B cell (primary cell): ENCODE results near the gene CAMTA1. TPM values are rescaled to one million over a fixed set of nuclear protein-coding genes. Genes with fewer than 3 reads are reported as not detected.

Experiments
- ATAC-seq: fragments of 200-7000 bp; cut with Tn5 transposase; one replicate; pipeline ENCODE4 v1.10.0; 2021; ENCODE audit warnings: low read depth, mild to moderate bottlenecking, moderate number of reproducible peaks, moderate library complexity
- CTCF ChIA-PET: fragments of 350-600 bp; sonication (Branson Sonifier 250); formaldehyde crosslinking; loops from one replicate; lab custom pipeline; 2021; ENCODE audit warnings: antibody characterized with exemption, inconsistent platforms; lab: Charles Lee
- POLR2A ChIA-PET: fragments of 350-600 bp; sonication (Branson Sonifier 250); formaldehyde crosslinking; loops from one replicate; lab custom pipeline; 2021; ENCODE audit warnings: antibody characterized with exemption; lab: Charles Lee
- DNase-seq: peaks from one replicate; pipeline ENCODE4 v3.0.0; 2013
- H2AFZ ChIP-seq: 2 replicates; pipeline ENCODE4 v1.6.1; 2012; ENCODE audit warnings: mild to moderate bottlenecking, low read depth, low read length; ENCODE audit not compliant: insufficient read depth, poor library complexity, severe bottlenecking
- H3K27ac ChIP-seq, 2 donors: 1 replicate in 1 of 2; 2 replicates in 1 of 2; pipeline ENCODE4 v1.5.1; 2012 to 2013; ENCODE audit warnings: low read length in 2 of 2, mild to moderate bottlenecking in 2 of 2, moderate library complexity in 1 of 2
- H3K27me3 ChIP-seq, 4 experiments: fragments of 200-600 bp in 1 of 4; sonication (generic) in 1 of 4; replicated peaks in 1 of 4; 1 replicate in 2 of 4; 2 replicates in 2 of 4; pipeline versions ENCODE4 v1.6.1 to v1.7.0; 2013 to 2016; ENCODE audit warnings: low read length in 3 of 4, mild to moderate bottlenecking in 2 of 4, mixed read lengths in 1 of 4, moderate library complexity in 1 of 4; ENCODE audit not compliant: insufficient read depth in 4 of 4, control insufficient read depth in 3 of 4; ENCODE audit errors: control extremely low read depth in 1 of 4
- H3K36me3 ChIP-seq, 2 experiments: replicated peaks in 1 of 2; 1 replicate in 1 of 2; 2 replicates in 1 of 2; pipeline versions ENCODE4 v1.6.1 to v1.7.1; 2013; ENCODE audit warnings: low read length in 1 of 2; ENCODE audit not compliant: insufficient read depth in 2 of 2, control insufficient read depth in 1 of 2; ENCODE audit errors: control extremely low read depth in 1 of 2, extremely low read depth in 1 of 2
- H3K4me1 ChIP-seq, 2 donors: fragments of 200-600 bp in 1 of 2; sonication (generic) in 1 of 2; 1 replicate in 1 of 2; 2 replicates in 1 of 2; pipeline versions ENCODE4 v1.5.1 to v1.6.1; 2013 to 2017; ENCODE audit warnings: low read length in 2 of 2; ENCODE audit not compliant: control insufficient read depth in 2 of 2, insufficient read depth in 2 of 2
- H3K4me2 ChIP-seq: replicated peaks from 2 replicates; pipeline ENCODE3; 2012; ENCODE audit warnings: mild to moderate bottlenecking, low read depth, low read length; ENCODE audit not compliant: poor library complexity, severe bottlenecking
- H3K4me3 ChIP-seq, 5 experiments: fragments of 200-600 bp in 1 of 5; sonication (generic) in 1 of 5; 1 replicate in 3 of 5; 2 replicates in 2 of 5; pipeline versions ENCODE4 v1.5.1 to v1.7.0; 2011 to 2016; ENCODE audit warnings: low read length in 4 of 5, mild to moderate bottlenecking in 4 of 5, low read depth in 2 of 5, control low read depth in 1 of 5, moderate library complexity in 1 of 5; ENCODE audit not compliant: insufficient read depth in 1 of 5; ENCODE audit errors: control extremely low read depth in 1 of 5, extremely low read depth in 1 of 5
- H3K79me2 ChIP-seq: fragments of 200-600 bp; sonication (generic); one replicate; pipeline ENCODE4 v1.6.0; 2016; ENCODE audit warnings: low read length; ENCODE audit not compliant: control insufficient read depth, insufficient read depth
- H3K9ac ChIP-seq: fragments of 200-600 bp; sonication (generic); 2 replicates; pipeline ENCODE4 v1.6.1; 2017; ENCODE audit warnings: mild to moderate bottlenecking, low read length, moderate library complexity
- H3K9me3 ChIP-seq, 3 donors: one replicate each; pipeline versions ENCODE4 v1.6.1 to v1.7.1; 2013; ENCODE audit warnings: low read length in 2 of 3; ENCODE audit not compliant: control insufficient read depth in 2 of 3, insufficient read depth in 1 of 3; ENCODE audit errors: control extremely low read depth in 1 of 3
- H4K20me1 ChIP-seq: 2 replicates; pipeline ENCODE4 v1.6.0; 2012; ENCODE audit warnings: mild to moderate bottlenecking, low read length; ENCODE audit not compliant: insufficient read depth, control insufficient read depth, poor library complexity, severe bottlenecking
- H3K27ac Mint-ChIP-seq: one replicate; pipeline ENCODE4 v1.8.0; 2021; ENCODE audit warnings: mixed read lengths
- H3K27me3 Mint-ChIP-seq: one replicate; pipeline ENCODE4 v1.8.0; 2021; ENCODE audit warnings: mixed read lengths
- H3K4me1 Mint-ChIP-seq: one replicate; pipeline ENCODE4 v1.8.0; 2021; ENCODE audit warnings: mixed read lengths
- H3K4me3 Mint-ChIP-seq: one replicate; pipeline ENCODE4 v1.8.0; 2021; ENCODE audit warnings: mixed read lengths
- H3K9me3 Mint-ChIP-seq: one replicate; pipeline ENCODE4 v1.8.0; 2022; ENCODE audit warnings: mixed read lengths; ENCODE audit not compliant: insufficient read depth
- CTCF ChIP-seq: fragments of 200-600 bp; IDR thresholded peaks from one replicate; pipeline ENCODE4 v1.8.0; 2022; ENCODE audit warnings: antibody characterized with exemption, mild to moderate bottlenecking
- EZH2 ChIP-seq: IDR thresholded peaks from 2 replicates; pipeline ENCODE4 v1.6.1; 2012; ENCODE audit warnings: borderline replicate concordance, low read depth, mild to moderate bottlenecking, moderate library complexity, low read length; ENCODE audit not compliant: insufficient read depth, poor library complexity, severe bottlenecking
- whole genome bisulfite sequencing: methylation state at CpG from one replicate; pipeline ENCODE4 v1.1.5; 2013; ENCODE audit warnings: missing lambda C conversion rate; ENCODE audit not compliant: insufficient coverage; 5-methylcytosine and 5-hydroxymethylcytosine counted together
- intact Hi-C: fragments of 100-400 bp; cut with micrococcal nuclease; formaldehyde crosslinking; loops from one replicate; pipeline ENCODE4 v1.10.0; 2022
- polyA plus RNA-seq: library from polyadenylated mRNA; depleted of rRNA; stranded (reverse); fragments of >200 nt; gene quantifications from 2 replicates; pipeline ENCODE4 v1.2.3, GENCODE V29; 2012
- total RNA-seq, 2 donors: library from RNA; stranded (reverse); fragments of 120-200 nt in 1 of 2; gene quantifications; 1 replicate in 1 of 2; 2 replicates in 1 of 2; pipeline versions ENCODE4 v1.2.3 to v1.2.4, GENCODE V29; 2013 to 2022

The CAMTA1 gene
- total and polyA plus RNA-seq, 2 donors (not counting 1 experiment from before 2014, with no cell fraction given) = 42.2 to 45.7 TPM

- ChIA-PET POLR2A (no interaction called here), CTCF (interaction anchor here (0.8 to 1.8 kb wide), 2 partner anchors 30 to 54 kb away, joined by 3 to 8 read pairs; no protein-coding TSS in a partner anchor)
- no peak overlapping the region for H3K27ac Mint-ChIP-seq
- Histone ChIP-seq H3K9ac (no peak overlapping the region), H4K20me1 (no peaks in the 10 kb centered on the region), H3K27ac (no peak overlapping the region), H3K27me3 (no peaks in the 10 kb centered on the region), H3K9me3 (no peaks in the 10 kb centered on the region), H3K36me3 (no peaks in the 10 kb centered on the region), H3K79me2 (no peaks in the 10 kb centered on the region), H3K4me3 (no peak overlapping the region), H3K4me1 (peaks cover 4 to 7% of the 10 kb centered on the region in 2 donors), H3K4me2 (no peak overlapping the region), H2AFZ (no peak overlapping the region)
- no peak overlapping the region for H3K4me3 Mint-ChIP-seq
- no CpG with 5 or more reads among the region's 2 CpGs for WGBS
- H3K27me3 Mint-ChIP-seq = peaks cover 6% of the 10 kb centered on the region
- no peak for TF ChIP-seq CTCF
- TF ChIP-seq EZH2 = no peak
- ATAC-seq = no peak
- no peaks in the 10 kb centered on the region for H3K9me3 Mint-ChIP-seq
- H3K4me1 Mint-ChIP-seq = peaks cover 5% of the 10 kb centered on the region
- DNase-seq = no peak
- intact Hi-C loops = no loop called here
These were observed 937.4 kb downstream of the CAMTA1 start for GRCh38 chr1:7722670-7723012.

- ATAC-seq (no peak), DNase-seq (no peak)
- peaks cover 5% of the 10 kb centered on the region for H3K4me1 Mint-ChIP-seq
- ChIA-PET POLR2A (no interaction called here), CTCF (interaction anchor here (0.7 to 1.3 kb wide), 5 partner anchors 26 to 285 kb away, joined by 3 to 9 read pairs (median 4); no protein-coding TSS in a partner anchor)
- TF ChIP-seq EZH2 (no peak), CTCF (no peak)
- no peaks in the 10 kb centered on the region for H3K9me3 Mint-ChIP-seq
- intact Hi-C loops = no loop called here
- WGBS = 8% methylated on average over 6 of the region's 7 CpGs
- Histone ChIP-seq H3K9ac (no peak overlapping the region), H3K27me3 (no peaks in the 10 kb centered on the region), H2AFZ (peak overlapping the region; percentile 10), H4K20me1 (no peaks in the 10 kb centered on the region), H3K4me2 (no peak overlapping the region), H3K9me3 (no peaks in the 10 kb centered on the region), H3K4me1 (peaks cover 4 to 7% of the 10 kb centered on the region in 2 donors), H3K27ac (no peak overlapping the region), H3K79me2 (no peaks in the 10 kb centered on the region), H3K4me3 (no peak overlapping the region), H3K36me3 (no peaks in the 10 kb centered on the region)
- H3K27ac Mint-ChIP-seq = no peak overlapping the region
- H3K4me3 Mint-ChIP-seq = no peak overlapping the region
- no peaks in the 10 kb centered on the region for H3K27me3 Mint-ChIP-seq
These were observed 941.4 kb downstream of the CAMTA1 start for GRCh38 chr1:7726623-7727022.
